Measurements from ENCODE around the gene ERMARD. TPM values are rescaled to one million over a fixed set of nuclear protein-coding genes. Genes with fewer than 3 reads are reported as not detected.

Gene ERMARD
- total RNA-seq, 6 experiments from 2014 or later = 11.1 to 24.4 (median 15.2) TPM

DNA sequence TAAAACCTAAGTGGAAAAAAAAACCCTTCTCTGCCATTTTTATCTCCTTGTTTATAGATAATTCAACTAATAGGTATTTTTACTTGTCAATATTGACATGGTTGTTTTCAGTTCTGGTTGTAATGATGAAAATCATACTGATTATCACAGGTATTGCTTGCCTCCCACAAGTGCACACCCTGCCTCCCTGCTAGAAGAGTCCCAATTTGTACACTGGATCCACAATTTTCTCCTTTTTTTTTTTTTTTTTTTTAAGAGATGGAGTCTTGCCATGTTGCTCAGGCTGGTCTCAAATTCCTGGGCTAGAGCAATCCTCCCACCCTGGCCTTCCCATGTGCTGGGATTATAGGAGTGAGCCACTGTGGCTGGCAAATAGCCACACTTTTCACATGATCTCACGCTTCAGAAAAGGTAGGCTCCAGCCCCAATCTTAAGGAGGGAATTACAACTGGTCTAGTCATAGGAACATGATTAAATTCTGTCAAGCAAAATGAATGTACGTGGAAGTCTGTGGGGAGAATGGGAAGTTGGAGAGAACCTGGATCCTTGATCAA, 12.4 kb upstream of the ERMARD start:
- H3K4me1 ChIP-seq = no peaks in the 10 kb centered on the region
- no peak for ATAC-seq
- no peak for TF ChIP-seq POLR2A (IDR thresholded peaks at IDR 0.05)
- no peak for TF ChIP-seq CTCF (IDR thresholded peaks at IDR 0.05)
- H3K4me3 ChIP-seq = no peak overlapping the region
- 86% methylated on average over 2 of the region's 2 CpGs for WGBS (ENCODE audit: insufficient coverage, low coverage, low lambda C conversion rate, missing lambda C conversion rate)
- no peaks in the 10 kb centered on the region for H3K36me3 ChIP-seq
- no peak for DNase-seq
- H3K27me3 ChIP-seq = no peaks in the 10 kb centered on the region
- H3K9me3 ChIP-seq = no peaks in the 10 kb centered on the region
- no peak overlapping the region for H3K27ac ChIP-seq
- intact Hi-C loops (cut with DNase I) = no loop called here

DNA sequence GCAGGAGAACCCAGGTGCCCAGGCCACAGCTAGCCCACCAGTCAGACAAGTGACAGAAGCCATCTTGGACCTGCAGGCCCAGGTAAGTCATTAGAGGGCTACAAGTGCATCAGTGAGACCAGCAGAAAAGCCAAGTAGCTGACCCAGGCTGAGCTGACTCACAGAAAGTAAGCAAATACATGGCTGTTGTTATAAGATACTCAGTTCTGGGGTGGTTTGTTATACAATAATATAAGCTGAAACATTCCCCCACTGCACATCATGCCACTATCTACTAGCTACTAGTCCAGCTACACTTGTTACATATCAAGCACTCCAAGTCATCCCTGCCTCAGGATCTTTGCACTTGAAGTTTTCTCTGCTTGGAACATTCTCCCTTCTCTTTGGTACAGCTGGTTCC, 10.1 kb upstream of the ERMARD start:
- intact Hi-C loops (cut with DNase I) = no loop called here
- H3K9me3 ChIP-seq = no peaks in the 10 kb centered on the region
- H3K4me1 ChIP-seq = no peaks in the 10 kb centered on the region
- H3K4me3 ChIP-seq = no peak overlapping the region
- DNase-seq = no peak
- H3K36me3 ChIP-seq = no peaks in the 10 kb centered on the region
- no peak for ATAC-seq
- TF ChIP-seq POLR2A (IDR thresholded peaks at IDR 0.05) = no peak
- TF ChIP-seq CTCF (IDR thresholded peaks at IDR 0.05) = no peak
- no peaks in the 10 kb centered on the region for H3K27me3 ChIP-seq
- H3K27ac ChIP-seq = no peak overlapping the region

- peaks cover 0 to 7% (median 2%) of the 10 kb centered on the region in 4 donors for H3K4me1 ChIP-seq
- no peak overlapping the region for H3K27ac ChIP-seq
- DNase-seq (no peak), ATAC-seq (no peak)
- intact Hi-C loops (cut with DNase I) = no loop called here
- no peak overlapping the region for H3K4me3 ChIP-seq
- H3K9me3 ChIP-seq = no peaks in the 10 kb centered on the region
- H3K36me3 ChIP-seq = no peaks in the 10 kb centered on the region
- TF ChIP-seq CTCF (IDR thresholded peaks at IDR 0.05) (no peak), POLR2A (IDR thresholded peaks at IDR 0.05) (no peak)
- 72% methylated on average over 3 of the region's 3 CpGs for WGBS (ENCODE audit: insufficient coverage, low coverage, low lambda C conversion rate, missing lambda C conversion rate)
- H3K27me3 ChIP-seq = no peaks in the 10 kb centered on the region
Measured at GRCh38 chr6:169745405-169745804, 6.0 kb upstream of the ERMARD start.

DNA sequence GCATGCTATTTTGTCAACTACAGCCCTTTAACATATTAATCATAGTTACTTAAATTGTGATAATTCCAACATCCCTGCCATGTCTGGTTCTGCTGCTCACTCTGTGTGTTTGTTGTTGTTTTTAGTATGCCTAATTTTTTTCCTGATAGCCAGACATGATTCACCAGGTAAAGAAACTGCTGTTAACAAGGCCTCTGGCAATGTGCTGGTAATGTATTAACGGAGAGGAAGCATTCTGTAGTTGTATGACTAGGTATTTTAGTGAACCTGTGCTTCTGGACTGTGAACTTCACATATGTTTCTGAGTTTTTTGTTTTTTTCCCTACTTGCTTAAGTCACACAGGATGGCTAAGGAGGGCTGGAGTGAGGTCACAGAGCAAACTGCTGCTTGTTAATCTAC, 4.9 kb upstream of the ERMARD start:
- no peak for TF ChIP-seq POLR2A (IDR thresholded peaks at IDR 0.05)
- TF ChIP-seq CTCF (IDR thresholded peaks at IDR 0.05) = no peak
- Histone ChIP-seq H3K27ac (no peak overlapping the region), H3K36me3 (no peaks in the 10 kb centered on the region), H3K9me3 (no peaks in the 10 kb centered on the region), H3K4me3 (no peak overlapping the region), H3K4me1 (peaks cover 0 to 9% (median 3%) of the 10 kb centered on the region in 4 donors), H3K27me3 (no peaks in the 10 kb centered on the region)
- ATAC-seq = no peak
- DNase-seq = no peak
- intact Hi-C loops (cut with DNase I) = no loop called here
- 100% methylated on average over 1 of the region's 1 CpG for WGBS (ENCODE audit: insufficient coverage, low coverage, low lambda C conversion rate, missing lambda C conversion rate)

Data from right lobe of liver (tissue), 6 donors.